CD14-positive monocyte (primary cell): Measurements from ENCODE around the gene ZSWIM3. TPM values are rescaled to one million over a fixed set of nuclear protein-coding genes. Genes with fewer than 3 reads are reported as not detected.

Source experiments
- DNase-seq, 3 donors: peaks; one replicate each; pipeline ENCODE4 v3.0.0-alpha.2; 2011 to 2022
- H2AFZ ChIP-seq: 2 replicates; pipeline ENCODE4 v1.6.0; 2012; ENCODE audit warnings: mild to moderate bottlenecking, low read depth, low read length, inconsistent platforms; ENCODE audit not compliant: insufficient read depth, poor library complexity, severe bottlenecking
- H3K27ac ChIP-seq, 2 donors: 1 replicate in 1 of 2; 2 replicates in 1 of 2; pipeline ENCODE4 v1.5.1; 2012 to 2013; ENCODE audit warnings: low read length in 2 of 2, control low read depth in 1 of 2, inconsistent platforms in 1 of 2, low read depth in 1 of 2, mild to moderate bottlenecking in 1 of 2
- H3K27me3 ChIP-seq, 2 donors: one replicate each; pipeline versions ENCODE4 v1.6.0 to v1.6.1; 2011 to 2013; ENCODE audit warnings: low read length in 2 of 2; ENCODE audit not compliant: control insufficient read depth in 2 of 2, insufficient read depth in 2 of 2
- H3K36me3 ChIP-seq, 2 donors: replicated peaks in 1 of 2; 1 replicate in 1 of 2; 2 replicates in 1 of 2; pipeline versions ENCODE4 v1.5.1 to v1.6.1; 2012 to 2013; ENCODE audit warnings: low read length in 2 of 2, control low read depth in 1 of 2, inconsistent platforms in 1 of 2, mild to moderate bottlenecking in 1 of 2; ENCODE audit not compliant: insufficient read depth in 2 of 2, control insufficient read depth in 1 of 2
- H3K4me1 ChIP-seq, 2 donors: 1 replicate in 1 of 2; 2 replicates in 1 of 2; pipeline versions ENCODE4 v1.5.1 to v1.6.1; 2012 to 2013; ENCODE audit warnings: low read length in 2 of 2, control low read depth in 1 of 2, inconsistent platforms in 1 of 2, mild to moderate bottlenecking in 1 of 2, moderate library complexity in 1 of 2; ENCODE audit not compliant: insufficient read depth in 2 of 2, control insufficient read depth in 1 of 2
- H3K4me2 ChIP-seq: replicated peaks from 2 replicates; pipeline ENCODE3; 2012; ENCODE audit warnings: low read length, moderate library complexity, mild to moderate bottlenecking; ENCODE audit not compliant: poor library complexity, severe bottlenecking; ENCODE audit errors: extremely low read depth
- H3K4me3 ChIP-seq, 3 experiments: fragments of 200-600 bp in 1 of 3; sonication (generic) in 1 of 3; replicated peaks in 1 of 3; 1 replicate in 2 of 3; 2 replicates in 1 of 3; pipeline ENCODE4 v1.5.1; 2011 to 2013; ENCODE audit warnings: low read length in 3 of 3, mild to moderate bottlenecking in 3 of 3, control low read depth in 2 of 3, low read depth in 2 of 3, inconsistent platforms in 1 of 3, moderate library complexity in 1 of 3
- H3K79me2 ChIP-seq: 2 replicates; pipeline ENCODE4 v1.6.0; 2012; ENCODE audit warnings: mild to moderate bottlenecking, control low read depth, inconsistent platforms, low read length, moderate library complexity; ENCODE audit not compliant: insufficient read depth
- H3K9ac ChIP-seq: 2 replicates; pipeline ENCODE4 v1.6.0; 2017; ENCODE audit warnings: low read length, mild to moderate bottlenecking; ENCODE audit not compliant: insufficient read depth, poor library complexity, severe bottlenecking
- H3K9me3 ChIP-seq, 2 donors: replicated peaks in 1 of 2; 1 replicate in 1 of 2; 2 replicates in 1 of 2; pipeline versions ENCODE4 v1.5.1 to v1.6.1; 2012 to 2013; ENCODE audit warnings: low read length in 2 of 2, control low read depth in 1 of 2; ENCODE audit not compliant: control insufficient read depth in 1 of 2, insufficient read depth in 1 of 2
- H4K20me1 ChIP-seq: 2 replicates; pipeline ENCODE4 v1.6.0; 2012; ENCODE audit warnings: mild to moderate bottlenecking, low read length, control low read depth, moderate library complexity; ENCODE audit not compliant: insufficient read depth
- H3K27ac Mint-ChIP-seq, 7 donors: one replicate each; pipeline ENCODE4 v1.8.0; 2020; ENCODE audit warnings: mild to moderate bottlenecking in 7 of 7, mixed read lengths in 7 of 7, moderate library complexity in 6 of 7, inconsistent platforms in 2 of 7
- H3K27me3 Mint-ChIP-seq, 3 donors: one replicate each; pipeline ENCODE4 v1.8.0; 2021 to 2022; ENCODE audit warnings: low read depth in 3 of 3, mild to moderate bottlenecking in 3 of 3, mixed read lengths in 3 of 3, moderate library complexity in 3 of 3, inconsistent platforms in 1 of 3
- H3K36me3 Mint-ChIP-seq, 2 donors: one replicate each; pipeline ENCODE4 v1.8.0; 2020; ENCODE audit warnings: mixed read lengths in 2 of 2, inconsistent platforms in 1 of 2, mild to moderate bottlenecking in 1 of 2
- H3K4me1 Mint-ChIP-seq: one replicate; pipeline ENCODE4 v1.8.0; 2020; ENCODE audit warnings: mild to moderate bottlenecking, mixed read lengths
- H3K4me3 Mint-ChIP-seq, 2 donors: one replicate each; pipeline ENCODE4 v1.8.0; 2020; ENCODE audit warnings: mild to moderate bottlenecking in 2 of 2, mixed read lengths in 2 of 2, moderate library complexity in 1 of 2
- H3K9me3 Mint-ChIP-seq, 7 donors: one replicate each; pipeline ENCODE4 v1.8.0; 2020 to 2022; ENCODE audit warnings: mixed read lengths in 7 of 7, mild to moderate bottlenecking in 6 of 7, moderate library complexity in 6 of 7, inconsistent platforms in 2 of 7
- WGBS: methylation state at CpG from one replicate; pipeline ENCODE4 v1.1.5; 2013; ENCODE audit warnings: missing lambda C conversion rate; ENCODE audit not compliant: insufficient coverage; 5-methylcytosine and 5-hydroxymethylcytosine counted together
- intact Hi-C, 2 donors: fragments of 100-400 bp; cut with micrococcal nuclease; formaldehyde crosslinking; loops; one replicate each; pipeline versions ENCODE4 v1.15.0 to v1.15.1; 2023
- polyA plus RNA-seq, 3 donors: library from polyadenylated mRNA; depleted of rRNA in 1 of 3; unstranded in 2 of 3; stranded (reverse) in 1 of 3; fragments of 300-500 nt in 2 of 3; fragments of >200 nt in 1 of 3; fragmentation: Illumina TruSeq in 2 of 3; gene quantifications; 1 replicate in 2 of 3; 2 replicates in 1 of 3; pipeline ENCODE4 v1.2.3, GENCODE V29; 2012 to 2021
- TF ChIP-seq, protein P1 (sequence below): fragments of 200-600 bp; IDR thresholded peaks from one replicate; pipeline ENCODE4 v1.8.0; 2022; ENCODE audit warnings: antibody characterized with exemption, mild to moderate bottlenecking

ZSWIM3 gene
- polyA plus RNA-seq, 3 donors = 0.29 to 1.5 (median 0.64) TPM

DNA sequence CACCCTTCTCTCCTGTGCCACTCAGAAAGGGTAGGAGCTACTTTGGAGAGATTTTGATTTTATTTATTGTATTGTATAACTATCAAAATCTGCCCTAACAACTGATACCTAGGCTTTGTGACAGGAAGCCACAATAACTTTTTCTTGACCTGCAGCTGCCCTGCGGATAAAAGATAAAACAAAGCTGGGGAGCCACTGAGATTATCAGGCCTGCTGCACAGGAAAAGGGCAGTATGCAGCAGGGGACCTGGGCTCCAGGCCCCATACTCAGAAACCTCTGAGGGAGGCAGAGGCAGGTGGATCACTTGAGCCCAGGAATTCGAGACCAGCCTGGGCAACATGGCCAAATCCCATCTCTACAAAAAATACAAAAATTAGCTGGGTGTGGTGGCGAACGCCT is 24.8 kb upstream of the ZSWIM3 start:
- DNase-seq = no peak
- H2AFZ ChIP-seq = no peak overlapping the region
- Mint-ChIP-seq H3K36me3 (peaks cover 9 to 20% of the 10 kb centered on the region in 2 donors), H3K27ac (peak overlapping the region; percentile 88 to 97 (median 95)), H3K4me1 (peaks cover 56% of the 10 kb centered on the region), H3K27me3 (no peaks in the 10 kb centered on the region), H3K4me3 (peak overlapping the region; percentile 80 to 87), H3K9me3 (peaks cover 0 to 1% (median 0%) of the 10 kb centered on the region in 7 donors)
- H3K4me3 ChIP-seq = peak overlapping the region in 1 of 3 experiments; percentile 84
- TF ChIP-seq, protein P1, sequence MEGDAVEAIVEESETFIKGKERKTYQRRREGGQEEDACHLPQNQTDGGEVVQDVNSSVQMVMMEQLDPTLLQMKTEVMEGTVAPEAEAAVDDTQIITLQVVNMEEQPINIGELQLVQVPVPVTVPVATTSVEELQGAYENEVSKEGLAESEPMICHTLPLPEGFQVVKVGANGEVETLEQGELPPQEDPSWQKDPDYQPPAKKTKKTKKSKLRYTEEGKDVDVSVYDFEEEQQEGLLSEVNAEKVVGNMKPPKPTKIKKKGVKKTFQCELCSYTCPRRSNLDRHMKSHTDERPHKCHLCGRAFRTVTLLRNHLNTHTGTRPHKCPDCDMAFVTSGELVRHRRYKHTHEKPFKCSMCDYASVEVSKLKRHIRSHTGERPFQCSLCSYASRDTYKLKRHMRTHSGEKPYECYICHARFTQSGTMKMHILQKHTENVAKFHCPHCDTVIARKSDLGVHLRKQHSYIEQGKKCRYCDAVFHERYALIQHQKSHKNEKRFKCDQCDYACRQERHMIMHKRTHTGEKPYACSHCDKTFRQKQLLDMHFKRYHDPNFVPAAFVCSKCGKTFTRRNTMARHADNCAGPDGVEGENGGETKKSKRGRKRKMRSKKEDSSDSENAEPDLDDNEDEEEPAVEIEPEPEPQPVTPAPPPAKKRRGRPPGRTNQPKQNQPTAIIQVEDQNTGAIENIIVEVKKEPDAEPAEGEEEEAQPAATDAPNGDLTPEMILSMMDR = no peak
- peaks cover 49 to 58% of the 10 kb centered on the region in 2 donors for H3K4me1 ChIP-seq
- H3K79me2 ChIP-seq = peaks cover 14% of the 10 kb centered on the region
- peaks cover 3% of the 10 kb centered on the region for H4K20me1 ChIP-seq
- peak overlapping the region; percentile 92 for H3K4me2 ChIP-seq
- H3K27me3 ChIP-seq = no peaks in the 10 kb centered on the region
- peaks cover 0 to 12% of the 10 kb centered on the region in 2 donors for H3K36me3 ChIP-seq
- H3K9ac ChIP-seq = no peak overlapping the region
- H3K27ac ChIP-seq = peak overlapping the region; percentile 82 to 95
- H3K9me3 ChIP-seq = no peaks in the 10 kb centered on the region
- WGBS = 88% methylated on average over 1 of the region's 4 CpGs
- intact Hi-C loops = no loop called here

DNA sequence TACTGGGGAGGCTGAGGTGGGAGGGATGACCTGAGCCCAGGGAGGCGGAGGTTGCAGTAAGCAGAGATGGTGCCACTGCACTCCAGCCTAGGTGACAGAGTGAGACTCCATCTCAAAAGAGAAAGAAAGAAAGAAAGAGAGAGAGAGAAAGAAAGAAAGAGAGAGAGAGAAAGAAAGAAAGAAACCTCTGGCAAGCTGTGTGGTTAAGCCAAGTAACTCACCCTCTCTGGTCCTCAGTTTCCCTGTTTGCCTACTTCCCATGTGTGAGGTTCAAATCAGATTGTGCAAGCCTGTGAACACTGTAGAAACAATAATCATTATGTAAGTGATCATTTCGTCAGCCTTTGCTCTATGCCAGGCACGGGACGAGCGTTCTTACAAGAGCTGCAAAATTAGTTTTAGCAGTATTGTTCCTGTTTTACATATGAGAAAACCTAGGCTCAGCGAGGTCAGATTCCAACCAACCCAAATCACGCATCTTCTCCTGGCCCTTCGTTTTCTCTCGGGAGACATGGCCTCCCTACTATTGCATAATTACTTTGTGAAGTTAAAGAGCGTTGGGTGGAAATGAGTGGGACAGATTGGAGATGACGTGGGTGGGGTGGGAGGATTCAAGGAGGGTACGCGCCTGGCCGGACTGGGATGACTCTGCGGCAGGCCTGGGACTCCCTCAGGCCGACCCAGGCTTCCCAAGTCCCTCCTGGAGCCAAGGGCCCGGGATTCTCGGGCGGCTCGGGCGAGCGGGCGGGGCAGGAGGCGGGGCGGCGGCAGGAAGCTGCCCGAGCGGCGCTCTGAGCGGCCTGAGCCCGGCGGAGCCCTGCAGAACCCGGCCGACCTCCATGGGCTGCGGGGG is 24.2 kb upstream of the ZSWIM3 start, which contains the start of gene SNX21:
Gene SNX21 (plus strand): TSS at position 770 of the 853 bp plus-strand sequence. CDS start 121 bp downstream, outside the sequence.
- peak; percentile 79 to 92 (median 91) for DNase-seq
- Histone ChIP-seq H3K27me3 (no peaks in the 10 kb centered on the region), H3K4me2 (peak within 1 kb of the TSS; percentile 92), H4K20me1 (peaks cover 3% of the 10 kb centered on the region), H3K27ac (peak within 1 kb of the TSS; percentile 82 to 95), H3K9me3 (no peaks in the 10 kb centered on the region), H3K9ac (peak within 1 kb of the TSS; percentile 83), H3K4me3 (peak within 1 kb of the TSS; percentile 73 to 84 (median 76)), H2AFZ (peak within 1 kb of the TSS; percentile 87), H3K4me1 (peaks cover 49 to 58% of the 10 kb centered on the region in 2 donors), H3K79me2 (peaks cover 14% of the 10 kb centered on the region), H3K36me3 (peaks cover 0 to 17% of the 10 kb centered on the region in 2 donors)
- peaks cover 0 to 1% (median 0%) of the 10 kb centered on the region in 7 donors for H3K9me3 Mint-ChIP-seq
- peak within 1 kb of the TSS; percentile 88 to 97 (median 95) for H3K27ac Mint-ChIP-seq
- peaks cover 56% of the 10 kb centered on the region for H3K4me1 Mint-ChIP-seq
- peak within 1 kb of the TSS; percentile 80 to 88 for H3K4me3 Mint-ChIP-seq
- no peaks in the 10 kb centered on the region for H3K27me3 Mint-ChIP-seq
- TF ChIP-seq, protein P1 = no peak
- peaks cover 9 to 26% of the 10 kb centered on the region in 2 donors for H3K36me3 Mint-ChIP-seq
- 4% methylated on average over 30 of the region's 35 CpGs for WGBS
- intact Hi-C loops = no loop called here
